ENCODE data around the gene ISG20. TPM values are rescaled to one million over a fixed set of nuclear protein-coding genes. Genes with fewer than 3 reads are reported as not detected.

Gene ISG20
- total and polyA plus RNA-seq, 4 donors, result 10.1 to 18.7 (median 12.9) TPM

DNA sequence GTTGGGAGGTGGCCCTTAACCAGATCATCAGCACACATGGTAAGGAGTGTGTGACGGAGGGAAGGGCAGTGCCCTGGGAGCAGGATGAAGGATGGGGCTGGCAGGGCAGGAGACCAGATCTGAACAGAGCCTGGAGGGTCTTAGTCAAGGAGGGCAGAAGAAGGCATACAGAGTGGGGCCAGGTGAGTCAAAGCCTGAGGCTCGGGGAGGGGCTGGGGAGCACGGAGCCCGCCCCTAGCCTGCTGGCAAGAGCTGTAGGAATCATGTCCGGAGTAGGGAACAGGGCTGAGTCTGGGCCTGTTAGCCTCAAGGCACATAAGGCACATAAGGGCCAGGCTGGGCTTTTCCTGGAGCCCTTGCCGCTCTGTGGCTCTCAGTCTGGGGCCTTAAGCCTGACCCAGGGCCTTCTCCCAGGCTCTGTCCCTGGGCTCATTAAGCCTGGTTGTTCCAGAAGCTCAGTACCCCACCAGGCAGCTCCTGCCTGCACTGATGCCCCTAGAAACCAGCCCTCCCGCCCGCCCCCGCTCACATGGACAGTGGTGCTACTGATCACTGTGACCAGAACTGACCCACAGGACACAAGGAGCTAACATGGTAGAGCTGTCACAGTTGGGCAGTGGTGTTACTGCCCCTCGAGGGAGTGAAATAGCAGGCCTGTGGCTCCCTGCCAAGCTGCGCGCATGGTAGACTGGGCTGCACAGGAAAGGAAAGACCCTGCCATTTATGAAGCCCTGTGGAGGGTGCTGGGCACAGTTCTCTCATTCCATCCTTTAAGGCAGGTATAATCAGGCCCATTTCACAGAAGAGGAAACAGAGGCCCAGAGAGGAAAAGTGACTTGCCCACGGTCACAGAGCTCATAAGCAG lies 14.6 kb downstream of the ISG20 start:
- H3K36me3 ChIP-seq (ENCODE audit: control insufficient read depth in 1 of 2, insufficient read depth in 2 of 2, low read length in 1 of 2), result no peaks in the 10 kb centered on the region
- no peak for DNase-seq
- intact Hi-C loops (cut with DNase I), result no loop called here
- H3K9me3 ChIP-seq (ENCODE audit: control insufficient read depth, low read length), result no peaks in the 10 kb centered on the region
- no peak overlapping the region for H3K4me3 ChIP-seq (ENCODE audit: low read length in 2 of 2)
- no peak for ATAC-seq (ENCODE audit: low FRiP score)
- no peaks in the 10 kb centered on the region for H3K4me1 ChIP-seq (ENCODE audit: control insufficient read depth in 1 of 2, insufficient read depth in 2 of 2, low read length in 2 of 2)
- H3K27me3 ChIP-seq (ENCODE audit: control insufficient read depth in 1 of 2, insufficient read depth in 2 of 2, low read length in 1 of 2), result no peaks in the 10 kb centered on the region
- WGBS, 2 donors, result 86 to 90% methylated on average over 13 of the region's 13 CpGs
- no peak overlapping the region for H3K27ac ChIP-seq (ENCODE audit: low read depth in 1 of 2, low read length in 2 of 2)

DNA sequence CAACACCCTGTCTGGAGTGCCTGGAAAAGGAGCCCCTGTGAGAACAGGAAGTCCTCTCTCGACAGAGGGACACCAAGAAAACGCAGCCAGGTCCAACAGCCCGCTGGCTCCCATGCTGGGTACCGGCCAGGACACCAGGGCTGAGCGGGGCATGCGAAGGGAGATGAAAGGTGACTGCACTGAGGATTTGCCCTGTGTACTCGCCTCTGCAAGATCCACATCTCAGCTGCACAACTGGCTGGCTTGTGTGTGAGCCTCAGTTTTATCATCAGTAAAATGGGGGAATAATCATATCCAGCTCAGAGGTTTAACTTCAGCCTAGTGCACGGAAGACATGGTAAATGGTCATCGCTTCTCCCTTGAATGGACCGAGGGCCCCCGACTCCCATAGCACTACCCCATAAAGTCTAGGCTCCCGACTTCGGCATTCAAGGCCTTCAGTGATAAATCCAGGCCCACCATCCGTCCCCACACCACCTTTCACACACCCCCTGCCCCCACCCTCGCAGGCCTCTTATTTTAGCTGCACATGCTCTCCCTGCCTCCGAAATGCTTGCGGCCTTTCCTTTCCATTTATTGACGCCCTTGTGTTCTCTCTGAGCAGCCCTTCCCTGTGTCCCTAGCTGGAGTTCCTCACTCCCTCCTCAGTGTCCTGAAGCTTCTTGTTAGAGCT lies 15.8 kb downstream of the ISG20 start:
- DNase-seq (no peak), ATAC-seq (ENCODE audit: low FRiP score) (no peak)
- Histone ChIP-seq H3K27ac (ENCODE audit: low read depth in 1 of 2, low read length in 2 of 2) (no peak overlapping the region), H3K4me1 (ENCODE audit: control insufficient read depth in 1 of 2, insufficient read depth in 2 of 2, low read length in 2 of 2) (no peaks in the 10 kb centered on the region), H3K36me3 (ENCODE audit: control insufficient read depth in 1 of 2, insufficient read depth in 2 of 2, low read length in 1 of 2) (no peaks in the 10 kb centered on the region), H3K9me3 (ENCODE audit: control insufficient read depth, low read length) (no peaks in the 10 kb centered on the region), H3K27me3 (ENCODE audit: control insufficient read depth in 1 of 2, insufficient read depth in 2 of 2, low read length in 1 of 2) (no peaks in the 10 kb centered on the region), H3K4me3 (ENCODE audit: low read length in 2 of 2) (no peak overlapping the region)
- 93 to 94% methylated on average over 18 of the region's 18 CpGs for WGBS, 2 donors
- intact Hi-C loops (cut with DNase I), result loop anchor here (5.0 kb wide), 1 partner anchor 93 kb away; no protein-coding TSS in a partner anchor

DNA sequence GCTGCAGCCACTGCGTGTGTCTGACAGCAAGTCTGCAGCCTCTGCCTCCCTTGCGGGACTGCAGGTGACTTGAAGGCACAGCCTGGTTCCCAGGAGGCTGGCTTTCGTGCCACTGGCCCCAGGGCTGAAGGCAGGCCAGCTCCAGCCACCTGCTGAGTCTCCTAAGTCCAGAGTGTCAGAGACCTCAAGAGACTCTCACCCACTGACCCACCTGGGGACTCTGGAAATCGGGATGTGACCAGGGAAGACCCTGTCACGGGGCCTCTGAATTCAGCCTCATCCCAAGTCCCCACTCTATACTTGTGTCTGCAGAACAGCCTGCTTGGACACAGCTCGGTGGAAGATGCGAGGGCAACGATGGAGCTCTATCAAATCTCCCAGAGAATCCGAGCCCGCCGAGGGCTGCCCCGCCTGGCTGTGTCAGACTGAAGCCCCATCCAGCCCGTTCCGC lies 16.3 kb downstream of the ISG20 start:
- DNase-seq (no peak), ATAC-seq (ENCODE audit: low FRiP score) (no peak)
- 95% methylated on average over 14 of the region's 14 CpGs for WGBS, 2 donors
- no peaks in the 10 kb centered on the region for H3K27me3 ChIP-seq (ENCODE audit: control insufficient read depth in 1 of 2, insufficient read depth in 2 of 2, low read length in 1 of 2)
- no peak overlapping the region for H3K27ac ChIP-seq (ENCODE audit: low read depth in 1 of 2, low read length in 2 of 2)
- H3K4me1 ChIP-seq (ENCODE audit: control insufficient read depth in 1 of 2, insufficient read depth in 2 of 2, low read length in 2 of 2), result peaks cover 0 to 3% of the 10 kb centered on the region in 2 donors
- no peaks in the 10 kb centered on the region for H3K36me3 ChIP-seq (ENCODE audit: control insufficient read depth in 1 of 2, insufficient read depth in 2 of 2, low read length in 1 of 2)
- intact Hi-C loops (cut with DNase I), result loop anchor here (5.0 kb wide), 1 partner anchor 92 kb away; no protein-coding TSS in a partner anchor
- H3K4me3 ChIP-seq (ENCODE audit: low read length in 2 of 2), result no peak overlapping the region
- H3K9me3 ChIP-seq (ENCODE audit: control insufficient read depth, low read length), result no peaks in the 10 kb centered on the region

DNA sequence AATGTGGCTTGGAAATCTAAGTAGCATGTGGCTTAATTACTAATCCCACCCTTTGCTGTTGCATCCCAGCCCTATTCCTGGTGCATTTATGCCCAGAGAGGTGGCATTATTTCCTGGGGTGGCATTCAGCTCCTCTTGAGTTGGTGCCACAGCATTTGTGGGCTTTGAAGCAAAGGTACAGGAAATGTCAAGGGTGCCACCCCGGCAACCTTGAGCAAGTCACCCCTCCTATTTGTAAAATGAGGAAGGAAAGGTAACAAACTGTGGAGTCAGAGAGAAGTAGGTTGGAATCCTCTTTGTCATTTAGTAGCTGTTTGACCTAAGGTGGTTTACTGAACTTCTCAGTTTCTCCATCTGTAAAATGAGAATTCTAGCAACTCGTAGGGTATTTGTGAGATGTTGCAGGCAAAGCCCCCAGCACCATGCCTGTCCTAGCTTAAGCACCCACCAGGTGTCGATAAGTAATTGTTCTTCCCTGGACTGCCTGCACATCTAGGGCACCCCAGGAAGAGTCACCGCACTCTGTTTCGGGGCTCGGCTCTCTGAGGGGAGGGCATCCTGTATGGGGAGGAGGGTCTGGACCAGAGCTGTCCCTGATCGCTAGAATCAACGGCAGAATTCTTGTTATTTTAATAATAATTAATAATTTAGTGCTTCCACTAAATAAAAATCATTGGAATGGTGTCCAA lies 17.1 kb downstream of the ISG20 start:
- no peaks in the 10 kb centered on the region for H3K27me3 ChIP-seq (ENCODE audit: control insufficient read depth in 1 of 2, insufficient read depth in 2 of 2, low read length in 1 of 2)
- no peak overlapping the region for H3K27ac ChIP-seq (ENCODE audit: low read depth in 1 of 2, low read length in 2 of 2)
- peaks cover 0 to 11% of the 10 kb centered on the region in 2 donors for H3K4me1 ChIP-seq (ENCODE audit: control insufficient read depth in 1 of 2, insufficient read depth in 2 of 2, low read length in 2 of 2)
- WGBS, 2 donors, result 92 to 95% methylated on average over 8 of the region's 8 CpGs
- DNase-seq (no peak), ATAC-seq (ENCODE audit: low FRiP score) (no peak)
- no peak overlapping the region for H3K4me3 ChIP-seq (ENCODE audit: low read length in 2 of 2)
- intact Hi-C loops (cut with DNase I), result loop anchor here (5.0 kb wide), 1 partner anchor 91 kb away; no protein-coding TSS in a partner anchor
- H3K36me3 ChIP-seq (ENCODE audit: control insufficient read depth in 1 of 2, insufficient read depth in 2 of 2, low read length in 1 of 2), result no peaks in the 10 kb centered on the region
- no peaks in the 10 kb centered on the region for H3K9me3 ChIP-seq (ENCODE audit: control insufficient read depth, low read length)

GRCh38 chr15:88656760-88657221 lies 18.0 kb downstream of the ISG20 start:
- H3K9me3 ChIP-seq (ENCODE audit: control insufficient read depth, low read length), result no peaks in the 10 kb centered on the region
- no peaks in the 10 kb centered on the region for H3K36me3 ChIP-seq (ENCODE audit: control insufficient read depth in 1 of 2, insufficient read depth in 2 of 2, low read length in 1 of 2)
- no peak overlapping the region for H3K4me3 ChIP-seq (ENCODE audit: low read length in 2 of 2)
- no peaks in the 10 kb centered on the region for H3K27me3 ChIP-seq (ENCODE audit: control insufficient read depth in 1 of 2, insufficient read depth in 2 of 2, low read length in 1 of 2)
- no peak overlapping the region for H3K27ac ChIP-seq (ENCODE audit: low read depth in 1 of 2, low read length in 2 of 2)
- intact Hi-C loops (cut with DNase I), result loop anchor here (1.0 to 5.0 kb wide), 2 partner anchors 91 to 178 kb away; no protein-coding TSS in a partner anchor
- WGBS, 2 donors, result 85 to 87% methylated on average over 10 of the region's 10 CpGs
- peaks cover 0 to 13% of the 10 kb centered on the region in 2 donors for H3K4me1 ChIP-seq (ENCODE audit: control insufficient read depth in 1 of 2, insufficient read depth in 2 of 2, low read length in 2 of 2)
- ATAC-seq (ENCODE audit: low FRiP score) (no peak), DNase-seq (no peak)

DNA sequence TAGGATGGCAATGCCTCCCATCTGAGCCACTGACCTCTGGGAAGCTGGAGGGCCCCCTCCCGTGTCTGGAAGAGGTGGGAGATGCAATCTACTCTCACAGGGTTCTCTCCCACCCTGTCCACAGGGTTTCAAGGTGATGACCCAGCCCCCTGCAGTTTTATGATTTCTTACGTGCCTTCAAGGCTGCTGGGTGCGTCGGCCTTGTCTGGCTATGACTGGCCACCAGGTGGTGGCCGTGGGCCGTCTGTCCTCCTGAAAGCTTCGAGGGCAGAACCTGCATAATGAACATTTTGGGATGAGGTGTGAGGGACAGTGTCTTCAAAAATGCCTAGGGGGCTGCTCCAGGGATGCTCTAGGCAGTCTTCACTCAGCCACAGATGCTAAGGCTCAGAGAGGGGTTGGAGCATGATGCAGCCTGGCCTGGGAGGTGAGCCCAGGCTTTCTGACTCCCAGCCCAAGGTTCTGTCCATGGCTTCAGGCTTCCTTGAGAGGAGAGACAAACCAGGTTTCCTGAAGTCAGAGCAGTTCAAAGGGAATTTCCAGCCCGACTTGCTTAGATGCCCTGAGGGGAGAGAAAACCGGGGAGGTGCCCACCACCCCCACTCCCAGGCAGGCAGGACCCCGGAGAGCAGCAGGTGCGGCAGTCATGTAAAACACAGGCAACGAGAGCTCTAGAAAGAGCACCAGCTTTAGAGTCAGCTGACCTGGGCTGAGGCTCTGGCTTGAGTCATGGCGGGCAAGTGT lies 18.7 kb downstream of the ISG20 start:
- H3K4me1 ChIP-seq (ENCODE audit: control insufficient read depth in 1 of 2, insufficient read depth in 2 of 2, low read length in 2 of 2), result peaks cover 0 to 13% of the 10 kb centered on the region in 2 donors
- 34% methylated on average over 13 of the region's 13 CpGs for WGBS, 2 donors
- H3K36me3 ChIP-seq (ENCODE audit: control insufficient read depth in 1 of 2, insufficient read depth in 2 of 2, low read length in 1 of 2), result no peaks in the 10 kb centered on the region
- H3K27ac ChIP-seq (ENCODE audit: low read depth in 1 of 2, low read length in 2 of 2), result no peak overlapping the region
- no peak overlapping the region for H3K4me3 ChIP-seq (ENCODE audit: low read length in 2 of 2)
- peak; percentile 65 to 88 for DNase-seq
- intact Hi-C loops (cut with DNase I), result loop anchor here (1.0 to 5.0 kb wide), 2 partner anchors 90 to 177 kb away; no protein-coding TSS in a partner anchor
- peak; percentile 69 for ATAC-seq (ENCODE audit: low FRiP score)
- H3K9me3 ChIP-seq (ENCODE audit: control insufficient read depth, low read length), result no peaks in the 10 kb centered on the region
- no peaks in the 10 kb centered on the region for H3K27me3 ChIP-seq (ENCODE audit: control insufficient read depth in 1 of 2, insufficient read depth in 2 of 2, low read length in 1 of 2)

DNA sequence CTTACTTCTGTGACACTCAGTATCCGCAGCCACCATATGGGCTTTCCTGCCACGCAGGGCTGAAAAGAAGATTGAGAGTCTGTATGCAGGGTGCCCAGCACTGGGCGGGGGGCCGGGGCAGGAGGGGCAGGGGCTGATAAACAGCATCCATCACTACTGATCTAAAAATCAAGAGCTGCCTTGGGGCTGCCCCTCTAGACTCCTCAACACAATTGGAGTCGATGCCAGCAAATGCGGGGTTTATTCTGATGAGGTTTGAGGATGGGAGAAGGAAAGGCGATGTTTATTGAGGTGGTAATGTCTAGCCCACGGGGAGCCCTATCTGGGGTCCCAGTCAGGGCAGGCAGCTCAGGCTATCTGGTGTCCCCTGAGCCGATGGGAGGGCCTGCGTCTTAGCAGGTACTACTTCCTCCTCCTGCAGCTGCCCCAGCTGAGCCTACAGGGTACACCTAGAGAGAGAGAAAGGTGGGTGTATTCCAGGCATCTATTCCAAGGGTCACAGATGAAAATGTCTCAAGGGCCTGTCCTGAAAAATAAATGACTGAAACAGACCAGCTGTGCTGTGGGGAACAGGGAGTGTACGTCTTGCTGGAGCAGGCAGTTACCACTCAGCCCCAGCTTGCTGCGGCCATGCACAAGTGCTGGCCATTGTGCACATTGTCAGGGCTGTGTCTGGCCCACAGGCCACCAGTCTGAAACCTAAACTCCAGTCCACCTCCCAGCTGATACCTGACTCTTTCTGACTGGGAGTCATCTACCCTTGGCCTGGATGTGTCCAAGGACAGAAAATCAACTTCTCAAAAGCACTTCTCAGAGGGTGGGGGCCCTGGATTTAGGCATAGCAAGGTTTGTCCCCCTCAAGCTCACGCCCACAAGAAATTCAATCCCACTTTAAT lies 19.5 kb downstream of the ISG20 start:
- Histone ChIP-seq H3K4me3 (ENCODE audit: low read length in 2 of 2) (no peak overlapping the region), H3K9me3 (ENCODE audit: control insufficient read depth, low read length) (no peaks in the 10 kb centered on the region), H3K27me3 (ENCODE audit: control insufficient read depth in 1 of 2, insufficient read depth in 2 of 2, low read length in 1 of 2) (no peaks in the 10 kb centered on the region), H3K36me3 (ENCODE audit: control insufficient read depth in 1 of 2, insufficient read depth in 2 of 2, low read length in 1 of 2) (no peaks in the 10 kb centered on the region), H3K4me1 (ENCODE audit: control insufficient read depth in 1 of 2, insufficient read depth in 2 of 2, low read length in 2 of 2) (peaks cover 0 to 13% of the 10 kb centered on the region in 2 donors), H3K27ac (ENCODE audit: low read depth in 1 of 2, low read length in 2 of 2) (no peak overlapping the region)
- 87% methylated on average over 13 of the region's 13 CpGs for WGBS, 2 donors
- no peak for DNase-seq
- intact Hi-C loops (cut with DNase I), result loop anchor here (5.0 kb wide), 1 partner anchor 89 kb away; no protein-coding TSS in a partner anchor
- ATAC-seq (ENCODE audit: low FRiP score), result no peak
